K562 (cell line): ENCODE measurements around the gene LRFN4. TPM values are rescaled to one million over a fixed set of nuclear protein-coding genes. Genes with fewer than 3 reads are reported as not detected.
A peak's percentile ranks its signal among the peaks of the same experiment; 100 is the strongest.

Source experiments
- ATF7 ChIP-seq: fragments of 450-650 bp; IDR thresholded peaks from 2 replicates; pipeline ENCODE4 v1.7.1; 2014; ENCODE audit warnings: mild to moderate bottlenecking, moderate library complexity
- BDP1 ChIP-seq: IDR thresholded peaks from 3 replicates; pipeline ENCODE4 v1.6.1; 2011; ENCODE audit not compliant: insufficient read length, insufficient read depth
- ELF4 ChIP-seq: fragments of 450-650 bp; formaldehyde crosslinking; IDR thresholded peaks from 2 replicates; pipeline ENCODE4 v1.4.0; 2022; ENCODE audit warnings: missing genetic modification characterization
- EP400 ChIP-seq: fragments of 450-650 bp; IDR thresholded peaks from 2 replicates; pipeline ENCODE4 v1.6.1; 2017; ENCODE audit warnings: antibody characterized with exemption, mild to moderate bottlenecking, moderate library complexity
- FOXK2 ChIP-seq, 2 experiments: fragments of 450-650 bp; IDR thresholded peaks in 1 of 2; conservative IDR thresholded peaks in 1 of 2; 2 replicates each; pipeline ENCODE4 v1.6.1; 2016; ENCODE audit warnings: low read depth in 2 of 2, mild to moderate bottlenecking in 1 of 2
- FOXP1 ChIP-seq: sonication (generic); formaldehyde crosslinking; IDR thresholded peaks from 2 replicates; pipeline ENCODE4 v1.8.0; 2022; ENCODE audit warnings: mild to moderate bottlenecking, missing genetic modification reagents
- HBP1 ChIP-seq: fragments of 450-650 bp; formaldehyde crosslinking; IDR thresholded peaks from 2 replicates; pipeline ENCODE4 v1.4.0; 2022; ENCODE audit warnings: missing genetic modification characterization
- HDAC3 ChIP-seq: fragments of 450-650 bp; IDR thresholded peaks from 2 replicates; pipeline ENCODE4 v1.6.1; 2018; ENCODE audit warnings: borderline replicate concordance, mild to moderate bottlenecking, moderate library complexity; ENCODE audit not compliant: partially characterized antibody
- ILF3 ChIP-seq: fragments of 450-650 bp; IDR thresholded peaks from 2 replicates; pipeline ENCODE4 v1.6.1; 2018; ENCODE audit warnings: antibody characterized with exemption, mild to moderate bottlenecking, moderate library complexity, borderline replicate concordance
- L3MBTL2 ChIP-seq: fragments of 450-650 bp; IDR thresholded peaks from 2 replicates; pipeline ENCODE4 v1.6.1; 2016; ENCODE audit warnings: mild to moderate bottlenecking, moderate library complexity
- MAFG ChIP-seq: fragments of 450-650 bp; conservative IDR thresholded peaks from 2 replicates; pipeline ENCODE4 v1.6.1; 2016; ENCODE audit warnings: missing genetic modification characterization, missing compliant biosample characterization
- MAFK ChIP-seq: IDR thresholded peaks from 2 replicates; pipeline ENCODE4 v1.6.1; 2011; ENCODE audit warnings: low read length, improper control_type of control experiment
- MTA3 ChIP-seq: fragments of 450-650 bp; formaldehyde crosslinking; IDR thresholded peaks from 2 replicates; pipeline ENCODE4 v1.6.1; 2017; ENCODE audit warnings: mild to moderate bottlenecking, borderline replicate concordance
- NCOA4 ChIP-seq: fragments of 450-650 bp; IDR thresholded peaks from 2 replicates; pipeline ENCODE4 v1.6.1; 2018; ENCODE audit warnings: mild to moderate bottlenecking; ENCODE audit not compliant: partially characterized antibody
- RFX7 ChIP-seq: fragments of 250-450 bp; sonication (Bioruptor Pico); IDR thresholded peaks from 2 replicates; pipeline ENCODE4 v1.5.1; 2021; ENCODE audit warnings: mild to moderate bottlenecking
- SMARCA4 ChIP-seq: fragments of 450-650 bp; IDR thresholded peaks from 2 replicates; pipeline ENCODE4 v1.6.1; 2016
- XRCC5 ChIP-seq: fragments of 200-400 bp; formaldehyde crosslinking; IDR thresholded peaks from 2 replicates; pipeline ENCODE4 v1.6.1; 2017; ENCODE audit warnings: low read depth, mild to moderate bottlenecking, low read length
- ZNF316 ChIP-seq: fragments of 450-650 bp; IDR thresholded peaks from 2 replicates; pipeline ENCODE4 v1.6.1; 2016
- ZNF592 ChIP-seq: fragments of 450-650 bp; IDR thresholded peaks from 2 replicates; pipeline ENCODE4 v1.6.1; 2017; ENCODE audit warnings: antibody characterized with exemption, mild to moderate bottlenecking
- polyA plus RNA-seq, 8 experiments: library from polyadenylated mRNA; depleted of rRNA in 4 of 8; stranded (reverse) in 5 of 8; unstranded in 3 of 8; fragments of >200 nt; fragmentation: Nextera tagmentation in 2 of 8; fragmentation: Illumina TruSeq in 1 of 8; extraction: Ambion mirVana in 2 of 8; extraction: Trizol in 1 of 8; gene quantifications; 2 replicates each; pipeline versions ENCODE4 v1.2.1 to v1.2.3, GENCODE V29; 2011 to 2014; ENCODE audit warnings: inconsistent platforms in 1 of 8, missing spikeins in 1 of 8
- total RNA-seq, 7 experiments: library from RNA; depleted of rRNA in 6 of 7; stranded (reverse); fragments of >200 nt in 6 of 7; fragmentation: Illumina TruSeq in 2 of 7; extraction: Trizol in 2 of 7; gene quantifications; 2 replicates each; pipeline versions ENCODE4 v1.2.1 to v1.2.3, GENCODE V29; 2011 to 2021; ENCODE audit warnings: low replicate concordance in 1 of 7

The LRFN4 gene
- total and polyA plus RNA-seq, 9 of the 15 experiments (the other 6 are each of a cell fraction or from before 2014, with no cell fraction given): 0.10 to 60.1 (median 6.7) TPM

- TF ChIP-seq MAFK (peak; percentile 95), XRCC5 (no peak), HBP1 (0 out of 2 replicates have a peak, but pooled peaks have one; percentile 29), ILF3 (no peak), ZNF316 (peak; percentile 99), NCOA4 (no peak), RFX7 (CRISPR knock-in tag) (no peak), ELF4 (0 out of 2 replicates have a peak, but pooled peaks have one; percentile 9), SMARCA4 (peak; percentile 79), ZNF592 (peak; percentile 81), MTA3 (0 out of 2 replicates have a peak, but pooled peaks have one; percentile 19), BDP1 (no peak), ATF7 (peak; percentile 33; the same call in 1 of the 2 replicates), FOXK2 (conservative IDR thresholded peaks at IDR 0.05 in 1 of 2, IDR thresholded peaks at IDR 0.05 in 1 of 2; ENCODE audit: low read depth in 2 of 2) (peak in 1 of 2 experiments; percentile 64; a peak in 2 of 4 replicates), HDAC3 (peak; percentile 17), L3MBTL2 (peak; percentile 65; the same call in 1 of the 2 replicates), MAFG (tag) (peak; percentile 99), EP400 (peak; percentile 51), FOXP1 (CRISPR knock-in tag) (no peak)
These were observed 21.0 kb upstream of the LRFN4 start (continued) for GRCh38 chr11:66835768-66836405.
